ENCODE measurements around the gene KMO. TPM values are rescaled to one million over a fixed set of nuclear protein-coding genes. Genes with fewer than 3 reads are reported as not detected.
A peak's percentile ranks its signal among the peaks of the same experiment; 100 is the strongest.

KMO gene
- total RNA-seq, 1 donor from 2014 or later, result not detected

DNA sequence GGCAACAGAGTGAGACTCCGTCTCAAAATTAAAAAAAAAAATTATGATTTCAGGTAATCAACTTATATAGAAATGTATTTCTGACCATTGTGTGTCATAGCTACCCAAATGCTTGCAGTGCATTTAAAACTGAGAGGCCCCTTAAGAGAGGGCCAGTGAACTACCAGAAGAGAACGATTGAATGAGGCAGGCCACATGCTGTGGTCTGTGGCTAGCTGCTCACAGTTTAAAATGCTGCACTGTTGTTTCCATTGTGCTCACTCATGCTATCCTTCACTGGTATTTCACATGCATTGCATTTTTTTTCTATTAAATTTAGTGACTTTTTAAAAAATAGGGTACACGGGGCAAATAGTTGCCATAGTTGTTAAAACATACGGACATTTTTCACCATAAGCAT, 82.0 kb downstream of the KMO start:
- H3K9me3 ChIP-seq (ENCODE audit: low read depth), result no peaks in the 10 kb centered on the region
- H3F3A ChIP-seq (ENCODE audit: low read depth), result no peaks in the 10 kb centered on the region
- Mint-ChIP-seq H3K27me3 (ENCODE audit: insufficient read depth, low read depth) (no peaks in the 10 kb centered on the region), H3K4me1 (peaks cover 13% of the 10 kb centered on the region), H3K4me3 (no peak overlapping the region), H3K27ac (no peak overlapping the region), H3K36me3 (peaks cover 3% of the 10 kb centered on the region), H3K9me3 (no peaks in the 10 kb centered on the region)
- H3K27me3 ChIP-seq, result no peaks in the 10 kb centered on the region
- H2AFZ ChIP-seq (replicated peaks), result no peak overlapping the region
- no peaks in the 10 kb centered on the region for H3K36me3 ChIP-seq
- H3K4me3 ChIP-seq, result no peak overlapping the region
- no peak overlapping the region for H3K9ac ChIP-seq
- H3K4me1 ChIP-seq, result no peaks in the 10 kb centered on the region
- no peak for DNase-seq (ENCODE audit: low spot score)
- H3K27ac ChIP-seq, result no peak overlapping the region
- H4K20me1 ChIP-seq (ENCODE audit: low read depth), result peaks cover 6% of the 10 kb centered on the region
- no peaks in the 10 kb centered on the region for H3K79me2 ChIP-seq (ENCODE audit: low read depth)
- TF ChIP-seq, protein P1, sequence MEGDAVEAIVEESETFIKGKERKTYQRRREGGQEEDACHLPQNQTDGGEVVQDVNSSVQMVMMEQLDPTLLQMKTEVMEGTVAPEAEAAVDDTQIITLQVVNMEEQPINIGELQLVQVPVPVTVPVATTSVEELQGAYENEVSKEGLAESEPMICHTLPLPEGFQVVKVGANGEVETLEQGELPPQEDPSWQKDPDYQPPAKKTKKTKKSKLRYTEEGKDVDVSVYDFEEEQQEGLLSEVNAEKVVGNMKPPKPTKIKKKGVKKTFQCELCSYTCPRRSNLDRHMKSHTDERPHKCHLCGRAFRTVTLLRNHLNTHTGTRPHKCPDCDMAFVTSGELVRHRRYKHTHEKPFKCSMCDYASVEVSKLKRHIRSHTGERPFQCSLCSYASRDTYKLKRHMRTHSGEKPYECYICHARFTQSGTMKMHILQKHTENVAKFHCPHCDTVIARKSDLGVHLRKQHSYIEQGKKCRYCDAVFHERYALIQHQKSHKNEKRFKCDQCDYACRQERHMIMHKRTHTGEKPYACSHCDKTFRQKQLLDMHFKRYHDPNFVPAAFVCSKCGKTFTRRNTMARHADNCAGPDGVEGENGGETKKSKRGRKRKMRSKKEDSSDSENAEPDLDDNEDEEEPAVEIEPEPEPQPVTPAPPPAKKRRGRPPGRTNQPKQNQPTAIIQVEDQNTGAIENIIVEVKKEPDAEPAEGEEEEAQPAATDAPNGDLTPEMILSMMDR (IDR thresholded peaks at IDR 0.05), result no peak
- TF ChIP-seq EZH2phosphoT487 (IDR thresholded peaks at IDR 0.05), result no peak
- TF ChIP-seq EZH2 (IDR thresholded peaks at IDR 0.05), result no peak
- no peak overlapping the region for H3K4me2 ChIP-seq

DNA sequence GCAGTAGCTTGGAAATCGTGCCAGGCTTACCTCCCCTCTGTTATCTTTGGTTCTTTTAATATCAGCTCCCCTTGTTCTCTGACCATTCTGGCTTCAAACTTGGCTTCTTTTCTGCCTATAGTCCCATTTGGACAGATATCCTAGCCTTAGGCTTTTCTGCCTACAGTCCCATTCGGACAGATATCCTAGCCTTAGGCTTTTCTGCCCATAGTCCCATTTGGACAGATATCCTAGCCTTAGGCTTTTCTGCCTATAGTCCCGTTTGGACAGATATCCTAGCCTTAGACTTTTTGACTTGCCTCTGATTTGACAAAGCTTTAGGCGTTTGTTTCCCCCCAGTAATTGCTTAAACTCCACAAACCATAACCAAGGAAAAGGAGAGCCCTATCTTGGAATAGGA, 82.4 kb downstream of the KMO start:
- peaks cover 13% of the 10 kb centered on the region for H3K4me1 Mint-ChIP-seq
- H3K27ac Mint-ChIP-seq, result peak overlapping the region; percentile 5
- Histone ChIP-seq H3K9me3 (ENCODE audit: low read depth) (no peaks in the 10 kb centered on the region), H3K36me3 (no peaks in the 10 kb centered on the region), H3K4me1 (no peaks in the 10 kb centered on the region), H3K4me3 (no peak overlapping the region), H3K79me2 (ENCODE audit: low read depth) (no peaks in the 10 kb centered on the region), H3F3A (ENCODE audit: low read depth) (no peaks in the 10 kb centered on the region), H3K27ac (no peak overlapping the region), H2AFZ (replicated peaks) (no peak overlapping the region), H3K9ac (no peak overlapping the region), H3K27me3 (no peaks in the 10 kb centered on the region), H3K4me2 (no peak overlapping the region), H4K20me1 (ENCODE audit: low read depth) (peaks cover 6% of the 10 kb centered on the region)
- TF ChIP-seq, protein P1 (IDR thresholded peaks at IDR 0.05), result no peak
- TF ChIP-seq EZH2phosphoT487 (IDR thresholded peaks at IDR 0.05) (no peak), EZH2 (IDR thresholded peaks at IDR 0.05) (no peak)
- H3K36me3 Mint-ChIP-seq, result peaks cover 3% of the 10 kb centered on the region
- H3K27me3 Mint-ChIP-seq (ENCODE audit: insufficient read depth, low read depth), result no peaks in the 10 kb centered on the region
- no peaks in the 10 kb centered on the region for H3K9me3 Mint-ChIP-seq
- DNase-seq (ENCODE audit: low spot score), result no peak
- no peak overlapping the region for H3K4me3 Mint-ChIP-seq

DNA sequence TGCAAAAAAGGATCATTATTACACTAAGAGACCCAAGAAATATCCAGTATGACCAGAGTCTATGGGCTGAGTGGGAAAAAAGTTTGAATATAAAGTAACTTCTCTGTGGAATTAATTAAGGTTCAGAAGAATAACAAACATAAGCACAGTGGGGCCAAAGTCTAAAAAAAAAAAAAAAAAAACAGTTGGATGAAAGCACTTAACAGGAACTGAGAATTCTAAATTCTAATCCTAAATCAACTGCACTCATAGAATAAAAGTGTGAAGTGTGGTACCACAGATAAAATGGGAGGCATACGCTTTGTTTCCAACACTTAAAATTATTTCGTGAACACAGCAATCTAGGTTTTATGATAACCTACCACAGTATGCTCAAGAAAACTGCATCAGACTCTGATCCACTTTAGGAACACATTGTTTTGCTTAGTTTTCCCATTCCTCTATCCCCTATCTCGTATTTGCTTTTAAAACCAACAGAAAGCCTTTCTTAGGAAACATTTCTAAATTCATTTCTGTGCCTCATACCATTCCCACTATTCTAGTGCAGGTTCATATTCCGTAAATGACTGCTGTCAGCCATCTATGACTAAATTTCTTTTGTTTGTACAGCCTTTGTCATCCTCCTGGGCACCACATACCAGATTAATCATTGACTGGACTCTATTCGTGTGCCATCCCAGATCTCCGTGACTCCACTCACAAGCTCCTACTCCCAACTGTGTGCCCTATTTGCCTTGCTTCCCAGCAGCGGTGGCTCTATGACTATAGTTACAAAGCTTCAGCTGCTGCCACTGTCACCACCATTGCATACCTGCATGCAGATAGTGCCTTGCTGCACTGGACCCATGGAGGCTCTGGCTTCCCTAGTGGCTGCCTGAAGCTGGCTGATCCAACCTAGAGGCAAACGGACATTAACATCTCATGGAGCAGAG, 83.1 kb downstream of the KMO start:
- peaks cover 3% of the 10 kb centered on the region for H3K36me3 Mint-ChIP-seq

More for the DNA sequence above, 83.1 kb downstream of the KMO start:
- Histone ChIP-seq H3K79me2 (ENCODE audit: low read depth) (no peaks in the 10 kb centered on the region), H3K27ac (no peak overlapping the region), H2AFZ (replicated peaks) (no peak overlapping the region), H3K4me2 (no peak overlapping the region), H3K9ac (no peak overlapping the region), H3K27me3 (no peaks in the 10 kb centered on the region), H3K4me1 (no peaks in the 10 kb centered on the region), H3K9me3 (ENCODE audit: low read depth) (no peaks in the 10 kb centered on the region), H4K20me1 (ENCODE audit: low read depth) (peaks cover 6% of the 10 kb centered on the region), H3K4me3 (no peak overlapping the region), H3F3A (ENCODE audit: low read depth) (no peaks in the 10 kb centered on the region), H3K36me3 (no peaks in the 10 kb centered on the region)
- no peaks in the 10 kb centered on the region for H3K9me3 Mint-ChIP-seq
- no peak overlapping the region for H3K27ac Mint-ChIP-seq
- no peak for DNase-seq (ENCODE audit: low spot score)
- no peaks in the 10 kb centered on the region for H3K27me3 Mint-ChIP-seq (ENCODE audit: insufficient read depth, low read depth)
- no peak overlapping the region for H3K4me3 Mint-ChIP-seq
- no peak for TF ChIP-seq EZH2phosphoT487 (IDR thresholded peaks at IDR 0.05)
- TF ChIP-seq, protein P1 (IDR thresholded peaks at IDR 0.05), result no peak
- TF ChIP-seq EZH2 (IDR thresholded peaks at IDR 0.05), result no peak
- peaks cover 13% of the 10 kb centered on the region for H3K4me1 Mint-ChIP-seq

All from neural progenitor cell (in vitro differentiated cells).